ENCODE data around the gene SHFL. TPM values are rescaled to one million over a fixed set of nuclear protein-coding genes. Genes with fewer than 3 reads are reported as not detected.

SHFL gene
- polyA plus RNA-seq (ENCODE audit: insufficient read length), result 23.2 TPM
- long read RNA-seq, donor 1, transcript C19orf66-203 (7 exons, 2,079 nt), result minor isoform, 5 of 23 reads
- long read RNA-seq, donor 1, transcript C19orf66-204 (1 exons, 1,655 nt), result major isoform, 14 of 23 reads
- long read RNA-seq, donor 1, partial matches to known transcripts, result 0 of 23 reads
- long read RNA-seq, donor 1, other reads (novel, unspliced or antisense), result 0 of 23 reads
- long read RNA-seq, donor 2, transcript C19orf66-204 (1 exons, 1,655 nt), result major isoform, 24 of 33 reads
- long read RNA-seq, donor 2, transcript C19orf66-201 (8 exons, 2,117 nt), result minor isoform, 5 of 33 reads
- long read RNA-seq, donor 2, partial matches to known transcripts, result 0 of 33 reads
- long read RNA-seq, donor 2, other reads (novel, unspliced or antisense), result 0 of 33 reads
- long read RNA-seq, donor 3, transcript C19orf66-204 (1 exons, 1,655 nt), result major isoform, 18 of 24 reads
- long read RNA-seq, donor 3, partial matches to known transcripts, result 0 of 24 reads
- long read RNA-seq, donor 3, other reads (novel, unspliced or antisense), result 0 of 24 reads
- long read RNA-seq, donor 4, partial matches to known transcripts, result 0 of 2 reads
- long read RNA-seq, donor 4, other reads (novel, unspliced or antisense), result 0 of 2 reads
- long read RNA-seq, donor 5, transcript C19orf66-204 (1 exons, 1,655 nt), result major isoform, 19 of 41 reads
- long read RNA-seq, donor 5, transcript C19orf66-201 (8 exons, 2,117 nt), result minor isoform, 13 of 41 reads
- long read RNA-seq, donor 5, transcript C19orf66-203 (7 exons, 2,079 nt), result minor isoform, 7 of 41 reads
- long read RNA-seq, donor 5, partial matches to known transcripts, result 0 of 41 reads
- long read RNA-seq, donor 5, other reads (novel, unspliced or antisense), result 0 of 41 reads
- long read RNA-seq, donor 6, transcript C19orf66-204 (1 exons, 1,655 nt), result major isoform, 8 of 13 reads
- long read RNA-seq, donor 6, transcript C19orf66-201 (8 exons, 2,117 nt), result minor isoform, 5 of 13 reads
- long read RNA-seq, donor 6, partial matches to known transcripts, result 0 of 13 reads
- long read RNA-seq, donor 6, other reads (novel, unspliced or antisense), result 0 of 13 reads
- long read RNA-seq, donor 7, transcript C19orf66-204 (1 exons, 1,655 nt), result major isoform, 19 of 40 reads
- long read RNA-seq, donor 7, transcript C19orf66-201 (8 exons, 2,117 nt), result minor isoform, 9 of 40 reads
- long read RNA-seq, donor 7, transcript C19orf66-203 (7 exons, 2,079 nt), result minor isoform, 5 of 40 reads
- long read RNA-seq, donor 7, partial matches to known transcripts, result 0 of 40 reads
- long read RNA-seq, donor 7, other reads (novel, unspliced or antisense), result 5 of 40 reads
- long read RNA-seq, donor 8, transcript C19orf66-204 (1 exons, 1,655 nt), result major isoform, 5 of 10 reads
- long read RNA-seq, donor 8, partial matches to known transcripts, result 0 of 10 reads
- long read RNA-seq, donor 8, other reads (novel, unspliced or antisense), result 0 of 10 reads

DNA sequence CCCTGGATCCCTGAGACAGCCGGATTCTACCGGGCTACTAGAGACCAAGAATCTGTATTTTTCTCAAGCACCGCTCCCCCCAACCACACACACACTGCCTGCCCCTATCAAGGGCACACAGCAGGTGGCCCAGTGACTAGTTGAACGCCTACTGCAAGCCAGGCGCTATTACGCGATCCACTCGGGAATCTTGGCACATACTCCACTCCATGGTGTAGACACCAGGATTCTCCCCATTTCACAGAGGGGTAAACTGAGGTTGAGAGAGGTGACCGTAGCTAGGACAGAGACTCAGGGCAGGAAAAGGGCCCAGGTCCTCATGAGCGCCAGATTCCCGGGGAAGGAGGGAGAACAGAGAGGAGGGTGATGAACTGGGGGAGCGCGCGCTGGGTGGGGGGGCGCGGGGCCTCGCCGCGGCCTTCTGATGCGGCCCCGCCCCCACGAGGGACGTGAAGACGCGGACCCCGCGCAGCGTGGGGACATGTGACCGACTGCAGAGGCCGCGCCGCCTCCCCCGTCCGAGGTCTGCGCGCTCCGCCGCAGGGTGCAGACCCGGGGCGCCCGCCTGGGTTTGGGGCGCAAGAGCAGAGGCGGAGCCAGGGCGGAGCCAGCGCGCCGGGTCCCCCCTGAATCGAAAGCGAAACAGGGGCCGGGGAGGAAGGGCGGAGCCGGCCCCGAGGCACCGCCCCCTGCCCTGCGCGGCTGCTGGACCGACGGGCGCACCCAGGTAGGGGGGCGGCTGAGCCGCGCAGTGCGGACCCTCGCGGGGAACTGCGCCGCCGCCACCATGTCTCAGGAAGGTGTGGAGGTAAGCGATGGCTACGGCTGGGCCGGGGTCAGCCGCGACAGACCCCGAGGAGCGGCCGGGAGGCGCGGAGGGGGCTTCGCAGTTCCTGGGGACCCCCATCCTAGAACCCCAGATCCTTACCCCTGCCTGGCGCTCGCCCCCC lies at the start of gene SHFL:
SHFL (plus strand) TSS at position 677 of the 950 bp plus-strand sequence; CDS start at position 788, 111 bp downstream.
- DNase-seq, result no peak

DNA sequence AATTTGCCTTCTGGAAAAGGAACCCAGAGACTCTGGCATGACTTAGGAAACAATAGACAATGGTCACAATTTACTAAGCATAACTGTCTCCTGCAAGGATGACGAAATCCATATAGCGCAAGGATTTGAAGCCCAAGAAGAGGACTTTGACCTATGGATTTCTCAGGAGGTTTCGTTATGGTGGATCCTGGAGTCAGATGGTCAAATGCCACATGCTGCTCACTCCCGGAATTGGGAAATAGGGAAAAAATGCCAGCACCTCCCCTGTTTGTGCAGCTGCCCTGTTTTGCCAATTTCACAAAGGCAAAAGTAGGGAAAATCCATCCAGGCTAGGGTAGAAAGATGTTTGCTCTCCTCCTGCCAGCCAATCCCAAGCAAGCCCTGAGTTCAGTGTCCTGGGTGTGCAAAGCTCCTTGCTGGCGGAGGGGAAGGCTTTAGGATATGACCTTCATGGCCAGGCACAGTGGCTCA lies 49.5 kb upstream of the SHFL start:
- no peak for DNase-seq

DNA sequence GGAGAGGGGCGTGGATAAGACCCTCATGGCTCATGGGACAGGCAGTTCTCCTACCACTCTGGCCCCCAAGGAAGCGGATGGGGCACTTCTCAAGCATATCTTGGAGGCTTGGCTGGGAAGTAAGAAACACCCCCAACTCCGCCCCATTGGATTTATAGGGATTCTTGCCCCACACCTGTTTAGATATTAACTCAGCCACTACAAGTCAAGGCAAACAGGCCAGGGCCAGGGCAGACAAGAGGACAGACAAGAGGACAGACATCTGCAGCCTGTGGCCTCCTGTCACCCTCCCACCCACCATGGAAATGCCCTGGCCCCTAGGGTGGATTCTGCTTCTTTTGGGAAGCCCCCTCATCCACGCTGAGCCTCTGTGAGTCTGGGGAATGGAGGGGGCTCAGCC lies 48.8 kb upstream of the SHFL start:
- DNase-seq, result no peak

DNA sequence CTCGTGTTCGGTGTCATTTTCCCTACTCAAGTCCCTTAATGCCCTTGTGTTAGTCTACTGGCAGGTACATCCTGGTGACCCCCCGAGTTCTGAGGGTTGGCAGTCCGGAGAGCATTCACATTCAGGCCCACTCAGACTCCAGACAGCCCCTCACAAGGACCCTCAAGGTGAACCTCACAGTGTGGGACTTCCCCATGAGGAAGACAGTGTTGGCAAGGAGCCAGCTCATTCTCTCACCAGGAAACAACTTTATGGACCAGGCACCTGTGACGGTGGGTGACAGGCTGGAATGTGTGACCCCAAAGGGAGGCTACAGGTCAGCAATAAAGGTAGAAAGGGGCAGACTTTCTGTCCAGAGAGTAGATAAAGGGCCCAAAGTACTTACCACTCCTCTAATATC lies 48.3 kb upstream of the SHFL start:
- no peak for DNase-seq

DNA sequence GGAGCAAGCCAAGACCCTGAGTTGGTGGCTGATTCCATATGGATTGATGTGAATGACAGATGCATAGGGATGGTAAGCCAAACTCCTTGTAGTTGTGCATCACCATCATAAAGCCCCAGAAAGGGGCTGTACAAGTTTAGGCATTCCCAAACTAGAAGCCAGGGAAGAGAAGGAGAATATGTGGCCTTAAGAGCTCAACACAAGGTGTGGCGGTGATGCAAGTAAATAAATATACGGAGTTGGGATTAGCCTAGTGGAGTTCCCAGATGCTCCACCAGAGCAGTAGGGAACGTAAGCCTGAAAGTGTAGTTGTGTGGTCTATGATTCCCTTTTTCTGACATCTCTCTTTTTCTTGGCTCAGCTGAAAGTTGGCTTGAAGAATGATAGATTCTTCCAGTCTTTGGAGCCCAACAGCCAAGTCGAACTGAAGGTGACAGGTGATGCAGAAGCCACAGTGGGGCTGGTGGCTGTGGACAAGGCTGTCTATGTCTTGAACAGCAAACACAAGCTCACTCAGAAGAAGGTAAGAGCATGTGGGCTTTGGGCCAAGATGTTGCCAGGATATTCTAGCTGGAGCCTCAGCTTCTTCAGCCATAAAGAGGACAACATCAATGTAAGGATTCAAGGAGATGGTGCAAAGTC lies 42.7 kb upstream of the SHFL start:
- peak; percentile 18 for DNase-seq

DNA sequence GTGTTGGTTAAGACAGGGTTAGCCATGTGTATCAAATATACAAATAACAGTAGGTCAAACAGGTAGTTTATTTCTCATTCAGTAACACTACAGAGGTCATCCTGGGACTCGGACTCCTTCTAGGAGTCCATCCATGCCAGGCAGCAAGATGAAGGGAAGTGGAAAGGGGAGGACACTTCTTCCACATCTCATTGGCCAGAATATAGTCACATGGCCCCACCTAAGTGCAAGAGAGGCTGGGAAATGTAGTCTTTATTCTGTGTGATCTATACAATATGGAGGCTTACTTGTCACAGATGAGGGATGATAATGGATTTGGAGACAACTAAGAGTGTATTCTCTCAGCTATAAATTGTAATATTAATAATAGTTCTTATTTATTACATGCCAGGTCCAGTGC lies 41.7 kb upstream of the SHFL start:
- no peak for DNase-seq

DNA sequence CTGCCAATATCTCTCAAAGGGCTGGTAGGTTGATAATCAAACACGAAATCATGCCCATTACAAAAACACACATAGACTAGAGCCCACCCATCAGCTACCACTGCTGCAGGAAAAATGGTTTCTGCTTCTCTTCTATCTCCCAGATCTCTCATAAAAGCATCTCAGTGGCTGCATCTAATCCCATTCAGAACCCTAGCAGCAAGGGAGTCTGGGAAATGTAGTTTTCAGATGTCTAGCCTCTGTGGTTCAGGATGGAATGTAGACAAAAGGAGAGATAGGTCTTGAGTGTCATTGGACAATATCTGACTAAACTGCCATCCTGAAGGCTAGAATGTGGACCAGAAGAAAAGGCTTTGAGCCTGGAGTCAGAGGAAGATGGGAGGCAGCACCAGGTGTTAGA lies 40.7 kb upstream of the SHFL start:
- no peak for DNase-seq

DNA sequence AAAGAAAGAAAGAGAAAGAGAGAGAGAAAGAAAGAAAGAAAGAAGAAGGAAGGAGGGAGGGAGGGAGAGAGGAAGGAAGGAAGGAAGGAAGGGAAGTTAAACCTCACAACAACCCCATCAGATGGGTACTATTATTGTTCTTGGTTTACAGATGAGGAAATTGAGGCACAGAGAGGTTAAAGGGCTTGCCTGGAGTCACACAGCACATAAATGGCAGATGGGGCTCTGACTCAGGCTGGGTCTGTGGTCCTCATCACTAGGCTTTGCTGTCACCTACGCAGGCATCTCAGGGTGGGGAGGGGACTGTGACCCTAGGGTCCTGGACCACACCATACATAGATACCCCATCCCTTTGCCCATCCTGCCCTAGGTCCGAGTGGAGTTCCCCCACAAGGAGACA lies 36.5 kb upstream of the SHFL start:
- no peak for DNase-seq

DNA sequence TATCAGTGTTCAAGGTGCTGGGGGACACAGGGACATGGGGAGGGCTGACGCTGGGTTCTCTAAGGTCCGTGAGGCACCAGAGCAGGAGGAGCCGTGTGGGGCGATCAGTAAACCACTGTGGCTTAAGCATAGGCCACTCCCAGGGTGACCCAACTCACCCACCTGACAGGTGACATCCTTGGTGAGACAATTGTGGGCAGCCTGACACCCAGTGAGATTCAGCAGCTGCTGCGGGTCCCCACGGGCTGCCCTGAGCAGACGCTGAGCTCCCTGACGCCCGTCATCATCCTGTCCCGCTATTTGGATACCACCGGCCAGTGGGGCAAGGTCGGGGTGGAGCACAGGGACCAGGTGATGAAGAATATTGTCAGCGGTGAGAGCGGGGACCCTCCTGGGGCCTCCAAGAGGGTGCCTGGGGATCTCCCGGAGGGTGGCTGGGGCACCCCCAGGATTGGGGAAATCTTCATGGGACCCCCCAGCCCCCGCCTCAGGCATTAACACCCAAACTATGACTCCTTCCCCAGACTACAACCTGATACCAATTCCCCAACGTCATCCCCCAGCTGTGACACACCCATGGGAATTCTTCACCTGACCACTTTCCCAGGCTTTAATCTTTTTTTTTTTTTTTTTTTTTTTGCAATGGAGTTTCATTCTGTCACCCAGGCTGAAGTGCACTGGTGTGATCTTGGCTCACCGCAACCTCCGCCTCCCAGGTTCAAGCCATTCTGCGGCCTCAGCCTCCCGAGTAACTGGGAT lies 33.3 kb upstream of the SHFL start:
- DNase-seq, result no peak

DNA sequence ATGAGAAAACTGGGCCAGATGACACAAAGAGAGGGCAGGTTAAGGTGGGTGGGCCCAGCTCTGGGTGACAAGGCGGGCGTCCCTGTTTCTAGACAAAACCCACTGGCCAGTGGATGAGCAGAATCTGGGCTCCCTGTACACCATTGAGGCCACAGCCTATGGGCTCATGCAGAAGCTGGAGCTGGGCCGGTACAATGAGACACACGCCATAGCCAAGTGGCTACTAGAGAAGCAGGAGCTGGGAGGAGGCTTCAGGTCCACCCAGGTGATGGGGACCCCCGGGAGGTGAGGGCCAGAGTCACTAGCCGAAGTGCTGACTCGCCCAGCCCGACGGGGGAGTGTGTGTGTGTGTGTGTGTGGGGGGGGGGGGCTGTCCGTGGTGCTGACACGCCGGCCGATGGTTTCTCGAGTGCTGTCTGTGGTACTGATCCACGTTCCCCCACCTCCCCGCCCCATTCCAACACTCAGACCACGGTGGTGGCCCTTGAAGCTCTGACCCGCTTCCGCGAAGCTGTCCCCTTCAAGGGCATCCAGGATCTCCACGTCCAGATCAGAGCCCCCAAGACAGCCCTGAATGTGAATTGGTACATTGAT lies 24.3 kb upstream of the SHFL start:
- DNase-seq, result no peak

DNA sequence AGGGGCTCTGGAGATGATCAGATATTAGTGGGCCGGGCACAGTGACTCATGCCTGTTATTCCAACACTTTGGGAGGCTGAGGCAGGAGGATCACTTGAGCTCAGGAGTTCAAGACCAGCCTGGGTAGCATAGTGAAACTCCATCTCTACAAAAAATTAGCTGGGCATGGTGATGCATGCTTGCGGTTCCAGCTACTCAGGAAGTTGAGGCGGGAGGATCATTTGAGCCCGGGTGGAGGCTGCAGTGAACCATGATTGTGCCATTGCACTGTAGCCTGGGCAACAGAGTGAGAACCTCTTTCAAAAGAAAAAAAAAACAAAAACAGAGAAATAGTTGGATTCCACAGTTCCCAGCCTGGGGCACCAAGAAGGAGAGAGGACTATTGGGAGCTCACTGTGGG lies 17.9 kb upstream of the SHFL start:
- DNase-seq, result no peak

DNA sequence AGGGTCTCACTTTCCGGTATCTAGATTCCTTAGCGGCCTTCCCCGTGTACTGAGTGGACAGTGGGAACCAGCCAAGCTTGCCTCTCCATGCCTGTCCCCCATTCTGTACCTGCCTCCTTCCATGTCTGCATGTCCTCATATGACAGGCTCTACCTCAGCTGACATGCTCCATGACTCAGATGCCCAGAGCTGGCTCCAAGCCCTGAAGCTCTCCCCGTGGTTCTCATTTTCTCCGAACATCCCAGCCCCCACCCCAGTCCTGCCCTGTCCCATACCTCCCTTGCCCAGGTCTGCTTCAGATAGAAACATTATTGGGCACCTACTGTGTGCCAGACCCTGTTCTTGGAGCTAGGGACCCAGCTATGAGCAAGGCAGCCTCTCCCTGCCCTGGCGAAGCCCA lies 17.1 kb upstream of the SHFL start:
- no peak for DNase-seq

DNA sequence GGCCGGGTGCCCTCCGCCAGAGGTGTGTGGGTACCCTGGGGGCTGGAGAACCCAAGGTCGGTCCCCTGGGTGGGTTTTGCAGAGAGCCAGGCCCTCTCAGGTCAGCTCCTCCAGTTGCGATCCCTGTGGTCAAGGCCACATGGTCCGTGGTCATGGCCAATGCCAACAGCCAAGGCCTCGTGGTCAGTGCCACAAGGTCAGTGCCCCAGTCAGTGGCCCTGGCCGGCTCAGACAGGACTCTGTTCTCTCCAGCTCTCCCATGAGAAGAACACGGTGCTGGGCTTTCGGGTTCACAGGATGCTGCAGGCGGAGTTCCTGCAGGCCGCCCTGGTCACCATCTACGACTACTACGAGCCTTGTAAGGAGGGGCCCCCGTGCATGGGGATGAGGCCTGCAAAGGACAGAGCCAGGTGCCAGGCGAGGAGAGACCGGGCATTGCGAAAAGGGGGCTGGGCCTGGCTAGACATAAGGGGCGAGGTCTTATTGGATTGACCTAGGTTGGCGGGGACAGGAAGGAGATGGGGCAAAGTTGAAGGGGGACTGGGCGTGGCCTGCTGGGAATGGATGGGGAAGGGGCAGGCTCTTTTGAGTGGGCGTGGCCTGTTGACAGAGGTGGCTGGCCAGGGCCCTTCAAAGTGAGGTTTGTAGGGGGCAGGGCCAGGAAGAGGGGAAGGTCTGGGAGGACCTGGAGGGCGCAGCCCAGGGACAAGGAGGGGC lies 15.2 kb upstream of the SHFL start:
- DNase-seq, result no peak

DNA sequence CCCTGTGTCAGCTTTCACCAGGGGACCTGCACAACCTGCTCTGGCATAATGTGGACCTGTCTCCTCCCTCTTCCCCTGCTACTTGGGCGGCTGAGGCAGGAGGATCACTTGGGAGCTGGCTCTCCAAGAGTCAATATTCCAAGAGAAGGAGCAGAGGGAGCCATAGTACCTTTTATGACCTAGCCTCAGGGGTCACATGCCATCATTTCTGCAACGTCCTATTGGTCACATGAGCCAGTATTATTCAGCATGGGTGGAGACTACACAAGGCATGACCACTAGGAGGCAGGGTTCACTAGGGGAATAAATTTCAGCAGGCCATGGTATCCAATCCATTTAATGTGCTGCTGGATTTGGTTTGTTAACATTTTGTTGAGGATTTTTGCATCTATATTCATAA lies 12.0 kb upstream of the SHFL start:
- no peak for DNase-seq

DNA sequence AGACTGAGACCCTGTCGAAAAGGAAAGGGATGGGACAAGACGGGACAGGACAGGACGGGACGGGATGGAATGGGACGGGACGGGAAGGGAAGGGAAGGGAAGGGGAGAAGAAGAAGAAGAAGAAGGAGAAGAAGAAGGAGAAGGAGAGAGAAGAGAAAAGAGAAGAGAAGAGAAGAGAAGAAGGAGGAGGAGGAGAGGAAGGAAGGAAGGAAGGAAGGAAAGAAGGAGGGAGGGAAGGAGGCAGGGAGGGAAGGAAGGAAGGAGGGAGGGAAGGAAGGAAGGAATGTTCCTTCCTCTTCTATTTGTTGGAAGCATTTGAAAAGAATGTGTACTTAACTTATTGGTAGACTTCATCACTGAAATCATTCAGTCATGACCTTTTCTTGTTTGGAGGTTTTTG lies 9.6 kb upstream of the SHFL start:
- DNase-seq, result no peak

DNA sequence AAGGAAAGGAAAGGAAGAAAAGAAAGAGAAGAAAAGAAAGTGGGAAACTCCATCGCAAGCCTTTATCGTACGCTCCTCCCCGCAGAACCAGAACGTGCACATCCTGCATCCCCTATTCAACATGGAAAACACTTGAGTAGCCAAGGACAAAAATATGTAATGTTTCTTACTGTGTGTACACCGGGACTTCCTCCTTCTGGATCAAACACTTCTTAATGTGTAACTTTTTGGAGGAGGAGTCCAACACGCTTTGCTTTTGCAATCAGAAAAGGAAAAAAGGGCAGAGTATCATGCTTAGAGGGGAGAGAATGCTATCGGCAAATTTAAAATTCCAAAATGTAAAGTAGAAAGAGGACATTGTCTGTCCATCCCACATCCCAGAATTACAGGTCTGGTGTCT lies 7.8 kb upstream of the SHFL start:
- no peak for DNase-seq

DNA sequence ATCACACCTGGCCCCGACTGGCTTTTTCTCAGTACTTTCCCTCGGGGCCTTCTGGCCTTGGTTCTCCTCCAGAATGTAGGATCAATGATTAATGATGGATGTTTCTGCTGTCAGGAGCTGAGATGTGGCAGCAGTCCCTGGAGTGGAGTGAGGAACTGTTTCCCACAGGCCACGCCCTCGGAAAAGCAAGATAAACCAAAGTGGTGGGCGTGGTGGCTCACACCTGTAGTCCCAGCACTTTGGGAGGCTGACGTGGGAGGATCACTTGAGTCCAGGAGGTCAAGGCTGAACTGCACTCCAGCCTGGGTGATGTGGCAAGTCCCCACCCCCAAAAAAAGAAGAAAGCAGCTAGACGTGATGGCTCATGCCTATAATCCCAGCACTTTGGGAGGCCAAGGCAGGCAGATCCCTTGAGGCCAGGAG lies 7.1 kb upstream of the SHFL start:
- no peak for DNase-seq

DNA sequence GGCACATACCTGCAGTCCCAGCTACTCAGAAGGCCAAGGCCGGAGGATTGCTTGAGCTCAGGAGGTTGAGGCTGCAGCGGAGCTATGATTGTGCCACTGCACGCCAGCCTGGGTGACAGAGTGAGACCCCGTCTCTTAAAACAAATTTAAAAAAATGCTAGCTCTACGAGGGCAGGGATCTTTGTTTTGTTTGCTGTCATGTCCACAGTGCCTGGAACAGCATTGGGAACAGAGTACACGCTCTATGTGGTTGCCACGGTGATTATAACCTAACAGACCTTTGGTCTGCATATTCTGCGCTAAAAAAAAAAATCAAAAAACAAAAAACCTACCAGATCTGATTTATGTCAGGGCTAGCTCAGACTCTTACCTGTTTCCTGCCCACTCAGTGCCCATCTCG lies 2.2 kb upstream of the SHFL start:
- no peak for DNase-seq

Measured in left kidney (tissue), 8 donors.